Measurements from ENCODE around the gene AFMID. TPM values are rescaled to one million over a fixed set of nuclear protein-coding genes. Genes with fewer than 3 reads are reported as not detected.

AFMID gene
- total and polyA plus RNA-seq, 2 donors (not counting 3 experiments of a cell fraction or from before 2014, with no cell fraction given): 33.5 to 42.9 TPM

- Histone ChIP-seq H2AFZ (ENCODE audit: low read depth, low read length) (no peak overlapping the region), H3K4me1 (ENCODE audit: control insufficient read depth, extremely low read depth, insufficient read depth, low read length) (no peaks in the 10 kb centered on the region), H3K9me1 (replicated peaks; ENCODE audit: control insufficient read depth, extremely low read depth, insufficient read depth, low read length) (no peaks in the 10 kb centered on the region), H3K27me3 (ENCODE audit: control insufficient read depth in 2 of 2, insufficient read depth in 2 of 2, low read length in 2 of 2) (no peaks in the 10 kb centered on the region), H4K20me1 (replicated peaks; ENCODE audit: control insufficient read depth, extremely low read depth, insufficient read depth, low read length) (no peaks in the 10 kb centered on the region), H3K9me3 (replicated peaks; ENCODE audit: control insufficient read depth, insufficient read depth, low read length) (no peaks in the 10 kb centered on the region), H3K9ac (replicated peaks; ENCODE audit: extremely low read depth, insufficient read depth, low read length) (no peak overlapping the region), H3K4me2 (ENCODE audit: insufficient read depth, low read length) (no peak overlapping the region), H3K4me3 (replicated peaks in 1 of 3; ENCODE audit: insufficient read depth in 1 of 3, low read depth in 1 of 3, low read length in 3 of 3) (no peak overlapping the region), H3K36me3 (ENCODE audit: control insufficient read depth in 2 of 2, extremely low read depth in 1 of 2, insufficient read depth in 2 of 2, low read length in 2 of 2) (no peaks in the 10 kb centered on the region), H3K27ac (ENCODE audit: insufficient read depth, low read depth, low read length) (no peak overlapping the region), H3K79me2 (ENCODE audit: control insufficient read depth, insufficient read depth, low read length) (no peaks in the 10 kb centered on the region)
- intact Hi-C loops (cut with micrococcal nuclease): no loop called here
- BruUV-seq (replicated peaks): no TSS peak
- FAIRE-seq: no peak
- no peak for DNase-seq (ENCODE audit: low read depth, low spot score)
- ChIA-PET POLR2A (no interaction called here), CTCF (interaction anchor here (1.4 to 1.7 kb wide), 2 partner anchors 9 to 157 kb away, joined by 4 to 5 read pairs; no protein-coding TSS in a partner anchor)
- TF ChIP-seq GATA2 (IDR thresholded peaks at IDR 0.05; ENCODE audit: insufficient read depth, insufficient read length, low read depth, low read length) (no peak), CTCF (IDR thresholded peaks at IDR 0.05; ENCODE audit: extremely low read depth in 1 of 2, insufficient read depth in 1 of 2, low read depth in 1 of 2, low read length in 2 of 2) (no peak), POLR2AphosphoS5 (IDR thresholded peaks at IDR 0.05; ENCODE audit: insufficient read depth, low read depth, low read length) (no peak), POLR2A (IDR thresholded peaks at IDR 0.05; ENCODE audit: low read depth, low read length) (no peak), EZH2 (IDR thresholded peaks at IDR 0.05; ENCODE audit: borderline replicate concordance, low read depth, low read length, severe bottlenecking) (no peak)
- dilution Hi-C loops (cut with MboI; ENCODE audit: extremely low pct_ligation_motif_present, low sequenced_read_pairs): no loop called here
Measured at GRCh38 chr17:78242024-78242742, 55.0 kb downstream of the AFMID start.
